Pancreas (tissue), 10 donors: ENCODE results near the gene CSNK1G3. TPM values are rescaled to one million over a fixed set of nuclear protein-coding genes. Genes with fewer than 3 reads are reported as not detected.

Experiments
- ATAC-seq, 4 donors: fragments of 200-7000 bp; cut with Tn5 transposase; one replicate each; pipeline versions ENCODE4 v1.8.0 to v1.9.1; 2020; ENCODE audit warnings: mild to moderate bottlenecking in 4 of 4, moderate library complexity in 4 of 4
- DNase-seq, 6 donors: peaks; one replicate each; pipeline ENCODE4 v3.0.0-alpha.2; 2020
- FAIRE-seq: peaks from 2 replicates; lab custom pipeline; 2012; peaks lifted over from hg19 to GRCh38; lab: Jason Lieb, UNC
- H3K27ac ChIP-seq, 4 donors: fragments of 200-600 bp; sonication (generic); 1 replicate in 3 of 4; 2 replicates in 1 of 4; pipeline versions ENCODE4 v1.5.0 to v1.8.0; 2020
- H3K27me3 ChIP-seq, 4 donors: fragments of 200-600 bp; one replicate each; pipeline ENCODE4 v1.8.0; 2021
- H3K36me3 ChIP-seq, 3 donors: fragments of 200-600 bp; sonication (generic) in 1 of 3; one replicate each; pipeline versions ENCODE4 v1.5.0 to v1.8.0; 2020 to 2021
- H3K4me1 ChIP-seq, 3 donors: fragments of 200-600 bp; one replicate each; pipeline ENCODE4 v1.8.0; 2021
- H3K4me3 ChIP-seq, 4 donors: fragments of 200-600 bp; sonication (generic) in 2 of 4; one replicate each; pipeline versions ENCODE4 v1.5.0 to v1.8.0; 2020 to 2021
- H3K9me3 ChIP-seq, 4 donors: fragments of 200-600 bp; one replicate each; pipeline ENCODE4 v1.8.0; 2021
- CTCF ChIP-seq, 4 donors: fragments of 200-600 bp; sonication (generic) in 3 of 4; IDR thresholded peaks; one replicate each; pipeline versions ENCODE4 v1.5.0 to v1.8.0; 2021; ENCODE audit warnings: antibody characterized with exemption in 4 of 4
- WGBS, 2 donors: extraction: QIAGEN DNeasy Blood & Tissue Kit; methylation state at CpG; one replicate each; pipeline ENCODE4 v1.1.7; 2013; 5-methylcytosine and 5-hydroxymethylcytosine counted together
- intact Hi-C, 3 donors: fragments of 100-400 bp; cut with DNase I; formaldehyde crosslinking; loops; one replicate each; pipeline versions ENCODE4 v1.11.1 to v1.14.2; 2022
- polyA plus RNA-seq, 2 donors: library from polyadenylated mRNA; stranded (reverse); fragments of 200-250 nt; gene quantifications; one replicate each; pipeline ENCODE4 v1.2.3, GENCODE V29; 2013
- total RNA-seq, 6 donors: library from RNA; stranded (reverse); fragmentation: NEBNext Ultra II Directional in 4 of 6; extraction: Animal tissue kit (Norgen Biotek cat#: 25700) in 4 of 6; gene quantifications; one replicate each; pipeline versions ENCODE4 v1.2.1 to v1.2.4, GENCODE V29; 2021 to 2023
- donor health status: healthy with polysubstance abuse.
- donor health status: DM: no; HTN: no; CAD: no; lungs with moderate emphysema.
- donor health status: DM: no; HTN: no; CAD: no.
- donor health status: control.
- donor health status: control.
- donor health status: Bipolar disorder and iron deficiency.
- donor health status: DM: yes; HTN: yes; CAD: no.
- donor health status: DM: no; HTN: no; CAD: no.
- donor health status: DM: no; HTN: no; CAD: no.
- donor health status: DM: yes; HTN: yes; CAD: no.

The CSNK1G3 gene
- total and polyA plus RNA-seq, 8 donors: 3.9 to 29.0 (median 13.9) TPM

- H3K27ac ChIP-seq: no peak overlapping the region
- DNase-seq (no peak), ATAC-seq (no peak), FAIRE-seq (no peak)
- no peaks in the 10 kb centered on the region for H3K9me3 ChIP-seq
- no peak for TF ChIP-seq CTCF (IDR thresholded peaks at IDR 0.05)
- intact Hi-C loops: no loop called here
- no peak overlapping the region for H3K4me3 ChIP-seq
- H3K4me1 ChIP-seq: no peaks in the 10 kb centered on the region
- H3K36me3 ChIP-seq: no peaks in the 10 kb centered on the region
- H3K27me3 ChIP-seq: no peaks in the 10 kb centered on the region
- 91 to 92% methylated on average over 1 of the region's 1 CpG for WGBS, 2 donors
These were observed 49.3 kb downstream of the CSNK1G3 start for GRCh38 chr5:123561230-123561629.

GRCh38 chr5:123571927-123572326 is 60.0 kb downstream of the CSNK1G3 start:
- H3K27me3 ChIP-seq: no peaks in the 10 kb centered on the region
- no peak for ATAC-seq
- intact Hi-C loops: no loop called here

GRCh38 chr5:123578390-123578789 is 66.4 kb downstream of the CSNK1G3 start:
- Histone ChIP-seq H3K27ac (no peak overlapping the region), H3K4me3 (no peak overlapping the region), H3K4me1 (no peaks in the 10 kb centered on the region), H3K36me3 (peaks cover 0 to 10% (median 0%) of the 10 kb centered on the region in 3 donors), H3K27me3 (no peaks in the 10 kb centered on the region), H3K9me3 (no peaks in the 10 kb centered on the region)
- no peak for DNase-seq
- no peak for ATAC-seq
- intact Hi-C loops: no loop called here
- no peak for TF ChIP-seq CTCF (IDR thresholded peaks at IDR 0.05)
- peak; percentile 5 for FAIRE-seq

More at GRCh38 chr5:123571927-123572326, 60.0 kb downstream of the CSNK1G3 start:
- FAIRE-seq (no peak), DNase-seq (no peak)
- Histone ChIP-seq H3K27ac (no peak overlapping the region), H3K4me1 (no peaks in the 10 kb centered on the region), H3K36me3 (peaks cover 0 to 10% (median 0%) of the 10 kb centered on the region in 3 donors), H3K4me3 (no peak overlapping the region), H3K9me3 (no peaks in the 10 kb centered on the region)
- TF ChIP-seq CTCF (IDR thresholded peaks at IDR 0.05): no peak

- H3K4me3 ChIP-seq: no peak overlapping the region
- TF ChIP-seq CTCF (IDR thresholded peaks at IDR 0.05): no peak
- 70 to 74% methylated on average over 3 of the region's 3 CpGs for WGBS, 2 donors
- H3K9me3 ChIP-seq: no peaks in the 10 kb centered on the region
- no peak overlapping the region for H3K27ac ChIP-seq
- intact Hi-C loops: no loop called here
- no peaks in the 10 kb centered on the region for H3K4me1 ChIP-seq
- no peak for ATAC-seq
- peaks cover 0 to 10% (median 0%) of the 10 kb centered on the region in 3 donors for H3K36me3 ChIP-seq
- H3K27me3 ChIP-seq: no peaks in the 10 kb centered on the region
- peak; percentile 37 for FAIRE-seq
- no peak for DNase-seq
These were observed 67.4 kb downstream of the CSNK1G3 start for GRCh38 chr5:123579410-123579809.

- Histone ChIP-seq H3K9me3 (no peaks in the 10 kb centered on the region), H3K27ac (no peak overlapping the region), H3K4me3 (no peak overlapping the region), H3K4me1 (no peaks in the 10 kb centered on the region), H3K27me3 (no peaks in the 10 kb centered on the region), H3K36me3 (no peaks in the 10 kb centered on the region)
- DNase-seq: no peak
- intact Hi-C loops: no loop called here
- no peak for TF ChIP-seq CTCF (IDR thresholded peaks at IDR 0.05)
- peak; percentile 29 for FAIRE-seq
- ATAC-seq: peak in 2 of 4 donors; percentile 47 to 58
- 88 to 94% methylated on average over 4 of the region's 4 CpGs for WGBS, 2 donors
These were observed 70.7 kb downstream of the CSNK1G3 start for GRCh38 chr5:123582550-123583285.
